ENCODE measurements around the gene EGFR.

DNA sequence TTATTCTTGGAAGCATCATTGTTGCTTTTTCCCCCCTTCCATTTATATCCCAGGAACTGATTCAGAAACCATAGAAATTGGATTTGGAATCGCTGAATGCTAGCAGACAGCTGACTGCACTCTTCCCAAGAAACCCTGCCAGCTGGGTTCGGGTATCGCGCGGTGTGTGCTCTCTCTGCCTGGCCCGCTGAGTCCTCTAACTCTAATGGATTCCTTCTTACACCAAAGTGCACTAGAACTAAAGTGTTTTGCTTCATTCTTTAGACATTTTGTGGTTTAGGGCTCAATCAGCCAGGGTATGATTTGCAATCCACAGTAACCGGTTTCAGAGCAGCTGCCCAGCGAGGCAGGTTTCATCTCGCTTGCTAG is 92.2 kb downstream of the EGFR start:
- TF ChIP-seq, protein P1, sequence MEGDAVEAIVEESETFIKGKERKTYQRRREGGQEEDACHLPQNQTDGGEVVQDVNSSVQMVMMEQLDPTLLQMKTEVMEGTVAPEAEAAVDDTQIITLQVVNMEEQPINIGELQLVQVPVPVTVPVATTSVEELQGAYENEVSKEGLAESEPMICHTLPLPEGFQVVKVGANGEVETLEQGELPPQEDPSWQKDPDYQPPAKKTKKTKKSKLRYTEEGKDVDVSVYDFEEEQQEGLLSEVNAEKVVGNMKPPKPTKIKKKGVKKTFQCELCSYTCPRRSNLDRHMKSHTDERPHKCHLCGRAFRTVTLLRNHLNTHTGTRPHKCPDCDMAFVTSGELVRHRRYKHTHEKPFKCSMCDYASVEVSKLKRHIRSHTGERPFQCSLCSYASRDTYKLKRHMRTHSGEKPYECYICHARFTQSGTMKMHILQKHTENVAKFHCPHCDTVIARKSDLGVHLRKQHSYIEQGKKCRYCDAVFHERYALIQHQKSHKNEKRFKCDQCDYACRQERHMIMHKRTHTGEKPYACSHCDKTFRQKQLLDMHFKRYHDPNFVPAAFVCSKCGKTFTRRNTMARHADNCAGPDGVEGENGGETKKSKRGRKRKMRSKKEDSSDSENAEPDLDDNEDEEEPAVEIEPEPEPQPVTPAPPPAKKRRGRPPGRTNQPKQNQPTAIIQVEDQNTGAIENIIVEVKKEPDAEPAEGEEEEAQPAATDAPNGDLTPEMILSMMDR (conservative IDR thresholded peaks at IDR 0.05) = no peak
- TF ChIP-seq ZFX (IDR thresholded peaks at IDR 0.05) = no peak

Measured in C4-2B (cell line).